HCT116 (cell line): ENCODE results near the gene UBA7. TPM values are rescaled to one million over a fixed set of nuclear protein-coding genes. Genes with fewer than 3 reads are reported as not detected.

Source experiments
- ATAC-seq: fragments of 200-7000 bp; cut with Tn5 transposase; 2 replicates; pipeline ENCODE4 v1.9.1; 2020; ENCODE audit warnings: mild to moderate bottlenecking, moderate library complexity
- BruUV-seq: library from RNA; stranded (reverse); fragments of 400-500 nt; replicated peaks from 2 replicates; lab custom pipeline; 2021; lab: Mats Ljungman, UMichigan
- CTCF ChIA-PET: fragments of 300-600 bp; sonication (Branson Sonifier 250); formaldehyde crosslinking; loops from one replicate; lab custom pipeline; 2021; ENCODE audit warnings: antibody characterized with exemption; lab: Charles Lee
- POLR2A ChIA-PET: fragments of 300-600, 350-600 bp; sonication (Branson Sonifier 250); formaldehyde crosslinking; loops from one replicate; lab custom pipeline; 2021; ENCODE audit warnings: antibody characterized with exemption; lab: Charles Lee
- RAD21 ChIA-PET, 2 experiments: fragments of 300-600 bp; sonication (Branson Sonifier 250); formaldehyde crosslinking; loops; one replicate each; lab custom pipeline; 2023; ENCODE audit warnings: low total read pairs in 2 of 2; ENCODE audit not compliant: uncharacterized antibody in 2 of 2, unreplicated experiment in 2 of 2, low non-redundant PET in 1 of 2; lab: Charles Lee
- DNase-seq: peaks from one replicate; pipeline ENCODE4 v3.0.0-alpha.2; 2010; ENCODE audit warnings: low read depth, low spot score
- H2AFZ ChIP-seq: fragments of 200-600 bp; shearing (Covaris generic), sonication (generic); 2 replicates; pipeline ENCODE4 v1.6.1; 2017; ENCODE audit warnings: low read depth, mixed run types, mixed read lengths, antibody characterized with exemption, low read length; ENCODE audit not compliant: poor library complexity, severe bottlenecking
- H3K27ac ChIP-seq: 2 replicates; pipeline ENCODE4 v1.5.1; 2012; ENCODE audit warnings: low read depth, low read length
- H3K27me3 ChIP-seq: fragments of 200-600 bp; sonication (generic); 2 replicates; pipeline ENCODE4 v1.6.1; 2016; ENCODE audit warnings: mixed run types, low read length, mixed read lengths; ENCODE audit not compliant: insufficient read depth
- H3K36me3 ChIP-seq, 2 experiments: fragments of 200-500 bp in 1 of 2; fragments of 200-600 bp in 1 of 2; sonication (Bioruptor generic) in 1 of 2; sonication (generic) in 1 of 2; 2 replicates each; pipeline versions ENCODE4 v1.5.1 to v1.6.1; 2014 to 2016; ENCODE audit warnings: low read length in 2 of 2, inconsistent platforms in 1 of 2, mixed read lengths in 1 of 2, mixed run types in 1 of 2; ENCODE audit not compliant: insufficient read depth in 2 of 2, control insufficient read depth in 1 of 2
- H3K4me1 ChIP-seq, 2 experiments: fragments of 200-600 bp in 1 of 2; sonication (generic) in 1 of 2; 2 replicates each; pipeline versions ENCODE4 v1.5.1 to v1.6.1; 2012 to 2017; ENCODE audit warnings: low read length in 2 of 2, inconsistent platforms in 1 of 2, mild to moderate bottlenecking in 1 of 2, mixed read lengths in 1 of 2, mixed run types in 1 of 2, moderate library complexity in 1 of 2; ENCODE audit not compliant: insufficient read depth in 2 of 2, control insufficient read depth in 1 of 2
- H3K4me2 ChIP-seq: fragments of 200-600 bp; sonication (generic); 2 replicates; pipeline ENCODE4 v1.6.1; 2017; ENCODE audit warnings: mixed run types, low read length, mixed read lengths
- H3K4me3 ChIP-seq, 2 experiments: fragments of 200-600 bp in 1 of 2; sonication (generic) in 1 of 2; replicated peaks in 1 of 2; 2 replicates each; pipeline ENCODE4 v1.5.1; 2011 to 2016; ENCODE audit warnings: low read length in 2 of 2, control low read depth in 1 of 2, low read depth in 1 of 2, mild to moderate bottlenecking in 1 of 2, mixed read lengths in 1 of 2, mixed run types in 1 of 2
- H3K79me2 ChIP-seq: fragments of 200-600 bp; sonication (generic); 2 replicates; pipeline ENCODE4 v1.6.1; 2017; ENCODE audit warnings: mild to moderate bottlenecking, mixed run types, low read length, moderate library complexity, mixed read lengths; ENCODE audit not compliant: insufficient read depth
- H3K9ac ChIP-seq: fragments of 200-600 bp; sonication (generic); 2 replicates; pipeline ENCODE4 v1.6.1; 2016; ENCODE audit warnings: low read length, mixed read lengths
- H3K9me2 ChIP-seq: fragments of 200-600 bp; sonication (generic), shearing (Covaris generic); 2 replicates; pipeline ENCODE4 v1.6.1; 2017; ENCODE audit warnings: mixed run types, mild to moderate bottlenecking, moderate library complexity; ENCODE audit not compliant: insufficient read depth
- H3K9me3 ChIP-seq, 2 experiments: fragments of 200-500 bp in 1 of 2; fragments of 200-600 bp in 1 of 2; sonication (Bioruptor generic) in 1 of 2; sonication (generic) in 1 of 2; 2 replicates each; pipeline ENCODE4 v1.6.1; 2014 to 2017; ENCODE audit warnings: low read length in 2 of 2, mixed read lengths in 2 of 2, inconsistent platforms in 1 of 2, low read depth in 1 of 2, mild to moderate bottlenecking in 1 of 2, mixed run types in 1 of 2, moderate library complexity in 1 of 2; ENCODE audit not compliant: control insufficient read depth in 1 of 2, insufficient read depth in 1 of 2
- H4K20me1 ChIP-seq: fragments of 200-600 bp; sonication (generic), shearing (Covaris generic); 2 replicates; pipeline ENCODE4 v1.6.1; 2017; ENCODE audit warnings: mixed run types, mild to moderate bottlenecking, moderate library complexity; ENCODE audit not compliant: insufficient read depth
- ELF1 ChIP-seq: IDR thresholded peaks from 2 replicates; pipeline ENCODE4 v1.6.1; 2012; ENCODE audit warnings: low read depth, borderline replicate concordance
- REST ChIP-seq: IDR thresholded peaks from 2 replicates; pipeline ENCODE4 v1.6.1; 2012; ENCODE audit warnings: low read depth
- TCF7L2 ChIP-seq: IDR thresholded peaks from 2 replicates; pipeline ENCODE4 v1.7.0; 2011; ENCODE audit warnings: borderline replicate concordance, inconsistent platforms; ENCODE audit not compliant: insufficient read depth, insufficient read length; ENCODE audit errors: extremely low read depth
- ZFX ChIP-seq: fragments of 450-650 bp; IDR thresholded peaks from 2 replicates; pipeline ENCODE4 v1.6.1; 2017
- intact Hi-C: fragments of 100-400 bp; cut with micrococcal nuclease; formaldehyde crosslinking; loops from 2 replicates; pipeline ENCODE4 v1.10.0; 2022
- total RNA-seq: library from RNA; stranded (reverse); gene quantifications from one replicate; pipeline ENCODE4 v1.2.1, GENCODE V29; 2021; ENCODE audit not compliant: unreplicated experiment
- TF ChIP-seq, protein P1 (sequence below), 3 experiments: fragments of 200-600 bp in 1 of 3; sonication (generic) in 1 of 3; IDR thresholded peaks in 2 of 3; conservative IDR thresholded peaks in 1 of 3; 2 replicates each; pipeline ENCODE4 v1.5.1; 2012 to 2017; ENCODE audit warnings: low read depth in 2 of 3, low read length in 2 of 3, antibody characterized with exemption in 1 of 3, borderline replicate concordance in 1 of 3, control low read depth in 1 of 3, mild to moderate bottlenecking in 1 of 3, mixed read lengths in 1 of 3, mixed run types in 1 of 3, moderate library complexity in 1 of 3; ENCODE audit not compliant: insufficient read depth in 1 of 3

UBA7 gene
- total RNA-seq, 1 experiment from 2014 or later: 2.6 TPM

DNA sequence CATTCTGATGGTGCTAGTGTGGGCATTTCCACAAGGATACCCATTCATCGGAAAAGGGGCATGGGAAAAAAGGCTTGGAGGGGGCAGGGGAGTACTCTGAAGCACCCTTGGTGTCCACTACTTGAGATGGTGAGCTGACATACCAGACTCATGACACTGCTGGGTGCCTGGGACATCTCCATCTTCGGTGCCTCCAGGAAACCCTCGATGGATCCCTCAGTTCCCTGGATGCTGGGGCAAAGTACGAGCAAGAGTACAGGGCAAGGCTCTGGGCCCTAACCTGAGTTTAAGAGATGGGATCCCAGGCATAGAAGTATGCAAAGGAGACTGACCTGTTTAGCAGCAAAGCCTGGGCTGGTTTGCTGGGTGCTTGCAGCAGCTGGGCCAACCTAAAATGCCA lies 22.2 kb downstream of the UBA7 start:
- ChIA-PET CTCF (no interaction called here), RAD21 (no interaction called here), POLR2A (no interaction called here)
- Histone ChIP-seq H3K9me2 (no peaks in the 10 kb centered on the region), H3K4me2 (no peak overlapping the region), H2AFZ (no peak overlapping the region), H3K4me3 (no peak overlapping the region), H3K9ac (no peak overlapping the region), H4K20me1 (no peaks in the 10 kb centered on the region), H3K36me3 (no peaks in the 10 kb centered on the region), H3K79me2 (no peaks in the 10 kb centered on the region), H3K9me3 (no peaks in the 10 kb centered on the region), H3K4me1 (peaks cover 5 to 8% of the 10 kb centered on the region in 2 experiments; a peak in 3 of 4 replicates), H3K27me3 (no peaks in the 10 kb centered on the region), H3K27ac (no peak overlapping the region)
- intact Hi-C loops: no loop called here
- BruUV-seq: no TSS peak
- DNase-seq (no peak), ATAC-seq (no peak)
- TF ChIP-seq TCF7L2 (no peak), ZFX (no peak), ELF1 (no peak), REST (no peak)
- TF ChIP-seq, protein P1, sequence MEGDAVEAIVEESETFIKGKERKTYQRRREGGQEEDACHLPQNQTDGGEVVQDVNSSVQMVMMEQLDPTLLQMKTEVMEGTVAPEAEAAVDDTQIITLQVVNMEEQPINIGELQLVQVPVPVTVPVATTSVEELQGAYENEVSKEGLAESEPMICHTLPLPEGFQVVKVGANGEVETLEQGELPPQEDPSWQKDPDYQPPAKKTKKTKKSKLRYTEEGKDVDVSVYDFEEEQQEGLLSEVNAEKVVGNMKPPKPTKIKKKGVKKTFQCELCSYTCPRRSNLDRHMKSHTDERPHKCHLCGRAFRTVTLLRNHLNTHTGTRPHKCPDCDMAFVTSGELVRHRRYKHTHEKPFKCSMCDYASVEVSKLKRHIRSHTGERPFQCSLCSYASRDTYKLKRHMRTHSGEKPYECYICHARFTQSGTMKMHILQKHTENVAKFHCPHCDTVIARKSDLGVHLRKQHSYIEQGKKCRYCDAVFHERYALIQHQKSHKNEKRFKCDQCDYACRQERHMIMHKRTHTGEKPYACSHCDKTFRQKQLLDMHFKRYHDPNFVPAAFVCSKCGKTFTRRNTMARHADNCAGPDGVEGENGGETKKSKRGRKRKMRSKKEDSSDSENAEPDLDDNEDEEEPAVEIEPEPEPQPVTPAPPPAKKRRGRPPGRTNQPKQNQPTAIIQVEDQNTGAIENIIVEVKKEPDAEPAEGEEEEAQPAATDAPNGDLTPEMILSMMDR (IDR thresholded peaks at IDR 0.05 in 2 of 3, conservative IDR thresholded peaks at IDR 0.05 in 1 of 3; ENCODE audit: borderline replicate concordance in 1 of 3, insufficient read depth in 1 of 3, low read depth in 2 of 3, low read length in 2 of 3): no peak
